ENCODE measurements around the gene DCT.
"Not testable (repeated sequence)": the region's sequence is repeated elsewhere in the genome, so short reads cannot be mapped to it uniquely, and the experiment has no call there.

DCT gene

DNA sequence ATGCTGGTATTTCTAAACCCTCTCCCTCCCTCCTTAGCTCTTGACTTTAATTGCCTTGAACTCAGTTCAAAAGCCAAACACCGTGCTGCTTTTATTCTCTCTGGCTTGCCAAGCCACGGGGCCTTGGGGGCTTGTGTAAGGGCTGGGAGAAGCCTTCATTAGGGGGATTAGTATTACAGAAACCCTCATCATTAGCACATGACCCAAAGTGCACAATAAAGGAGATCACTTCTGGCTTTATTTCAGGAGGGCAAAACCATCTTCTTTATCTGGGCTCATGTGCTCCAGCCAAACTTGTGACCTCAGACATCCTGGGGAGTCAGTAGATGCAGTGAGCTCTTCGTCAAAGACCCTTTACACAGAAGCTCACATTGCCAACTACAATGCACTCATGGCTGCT is at the start of gene DCT:
TSS of gene DCT (minus strand) at position 67 of the 400 bp plus-strand sequence. CDS start 427 bp downstream, outside the sequence.
- Histone ChIP-seq H3K4me3 (ENCODE audit: low read length in 2 of 2) (no peak within 1 kb of the TSS), H3K27ac (ENCODE audit: low read depth in 2 of 2, low read length in 2 of 2) (no peak within 1 kb of the TSS), H3K9ac (ENCODE audit: low read depth in 1 of 2, low read length in 2 of 2) (no peak within 1 kb of the TSS), H3K27me3 (ENCODE audit: control insufficient read depth in 2 of 2, insufficient read depth in 2 of 2, low read length in 2 of 2) (no peaks in the 10 kb centered on the region), H3K4me1 (ENCODE audit: control insufficient read depth in 2 of 2, insufficient read depth in 2 of 2, low read length in 2 of 2) (no peaks in the 10 kb centered on the region), H3K9me3 (ENCODE audit: control insufficient read depth in 2 of 2, low read length in 2 of 2) (no peaks in the 10 kb centered on the region), H3K36me3 (ENCODE audit: control insufficient read depth in 2 of 2, insufficient read depth in 2 of 2, low read length in 2 of 2) (no peaks in the 10 kb centered on the region)

GRCh38 chr13:94526956-94527355 is 47.5 kb upstream of the DCT start:
- not testable (repeated sequence) for H3K9me3 ChIP-seq (ENCODE audit: control insufficient read depth in 2 of 2, low read length in 2 of 2); H3K36me3 ChIP-seq (ENCODE audit: control insufficient read depth in 2 of 2, insufficient read depth in 2 of 2, low read length in 2 of 2); H3K27me3 ChIP-seq (ENCODE audit: control insufficient read depth in 2 of 2, insufficient read depth in 2 of 2, low read length in 2 of 2); H3K27ac ChIP-seq (ENCODE audit: low read depth in 2 of 2, low read length in 2 of 2); H3K4me1 ChIP-seq (ENCODE audit: control insufficient read depth in 2 of 2, insufficient read depth in 2 of 2, low read length in 2 of 2); H3K9ac ChIP-seq (ENCODE audit: low read depth in 1 of 2, low read length in 2 of 2); H3K4me3 ChIP-seq (ENCODE audit: low read length in 2 of 2)

GRCh38 chr13:94525781-94526180 is 46.3 kb upstream of the DCT start:
- H3K27ac ChIP-seq (ENCODE audit: low read depth in 2 of 2, low read length in 2 of 2), result no peak overlapping the region
- no peaks in the 10 kb centered on the region for H3K36me3 ChIP-seq (ENCODE audit: control insufficient read depth in 2 of 2, insufficient read depth in 2 of 2, low read length in 2 of 2)
- H3K4me1 ChIP-seq (ENCODE audit: control insufficient read depth in 2 of 2, insufficient read depth in 2 of 2, low read length in 2 of 2), result no peaks in the 10 kb centered on the region
- H3K9ac ChIP-seq (ENCODE audit: low read depth in 1 of 2, low read length in 2 of 2), result no peak overlapping the region
- no peaks in the 10 kb centered on the region for H3K27me3 ChIP-seq (ENCODE audit: control insufficient read depth in 2 of 2, insufficient read depth in 2 of 2, low read length in 2 of 2)
- no peaks in the 10 kb centered on the region for H3K9me3 ChIP-seq (ENCODE audit: control insufficient read depth in 2 of 2, low read length in 2 of 2)
- no peak overlapping the region for H3K4me3 ChIP-seq (ENCODE audit: low read length in 2 of 2)

DNA sequence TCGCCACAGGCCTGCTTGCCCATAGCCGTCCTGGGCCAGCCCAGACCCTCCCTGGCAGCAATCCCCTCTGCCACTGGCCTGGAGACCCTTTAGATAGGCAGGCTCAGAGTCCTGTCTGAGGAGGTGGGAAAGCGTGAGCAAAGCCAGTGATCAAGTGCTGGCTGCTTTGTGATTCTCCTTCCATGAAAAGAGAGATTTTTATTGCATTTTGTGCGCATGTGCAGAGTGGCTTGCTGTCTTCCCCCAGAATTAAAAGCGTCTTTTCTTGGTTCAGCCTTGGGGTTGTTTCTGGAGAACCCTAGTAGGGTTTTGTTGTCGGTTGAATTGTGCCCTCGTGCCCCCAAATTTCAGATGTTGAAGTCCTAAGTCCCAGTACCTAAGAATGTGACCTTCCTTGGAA is 44.9 kb upstream of the DCT start:
- H3K9ac ChIP-seq (ENCODE audit: low read depth in 1 of 2, low read length in 2 of 2), result no peak overlapping the region
- H3K4me1 ChIP-seq (ENCODE audit: control insufficient read depth in 2 of 2, insufficient read depth in 2 of 2, low read length in 2 of 2), result no peaks in the 10 kb centered on the region
- H3K4me3 ChIP-seq (ENCODE audit: low read length in 2 of 2), result no peak overlapping the region

DNA sequence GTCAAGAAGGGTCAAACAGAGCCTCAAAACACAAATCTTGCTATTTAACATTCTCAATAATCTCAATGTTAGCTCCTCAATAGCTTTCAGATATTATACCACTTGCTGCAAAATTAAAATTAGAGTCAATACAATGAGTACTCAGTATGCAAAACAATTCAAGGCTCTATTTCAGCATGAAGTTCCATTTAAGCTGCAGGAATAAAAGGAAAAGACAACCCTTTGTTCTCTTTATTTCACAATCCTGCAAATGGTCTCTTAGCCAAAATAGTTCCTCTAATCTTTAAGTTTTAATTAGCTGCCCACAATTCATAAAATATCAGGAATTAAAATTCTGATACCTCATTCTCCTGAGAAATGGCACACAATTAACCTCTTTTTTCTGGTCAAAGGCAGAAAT is 40.5 kb upstream of the DCT start:
- Histone ChIP-seq H3K4me1 (ENCODE audit: control insufficient read depth in 2 of 2, insufficient read depth in 2 of 2, low read length in 2 of 2) (no peaks in the 10 kb centered on the region), H3K4me3 (ENCODE audit: low read length in 2 of 2) (no peak overlapping the region), H3K27ac (ENCODE audit: low read depth in 2 of 2, low read length in 2 of 2) (no peak overlapping the region), H3K9ac (ENCODE audit: low read depth in 1 of 2, low read length in 2 of 2) (no peak overlapping the region), H3K9me3 (ENCODE audit: control insufficient read depth in 2 of 2, low read length in 2 of 2) (no peaks in the 10 kb centered on the region), H3K36me3 (ENCODE audit: control insufficient read depth in 2 of 2, insufficient read depth in 2 of 2, low read length in 2 of 2) (no peaks in the 10 kb centered on the region), H3K27me3 (ENCODE audit: control insufficient read depth in 2 of 2, insufficient read depth in 2 of 2, low read length in 2 of 2) (no peaks in the 10 kb centered on the region)

More for the DNA sequence above, 44.9 kb upstream of the DCT start:
- H3K27me3 ChIP-seq (ENCODE audit: control insufficient read depth in 2 of 2, insufficient read depth in 2 of 2, low read length in 2 of 2), result no peaks in the 10 kb centered on the region
- no peaks in the 10 kb centered on the region for H3K36me3 ChIP-seq (ENCODE audit: control insufficient read depth in 2 of 2, insufficient read depth in 2 of 2, low read length in 2 of 2)
- H3K9me3 ChIP-seq (ENCODE audit: control insufficient read depth in 2 of 2, low read length in 2 of 2), result no peaks in the 10 kb centered on the region
- no peak overlapping the region for H3K27ac ChIP-seq (ENCODE audit: low read depth in 2 of 2, low read length in 2 of 2)

- H3K27ac ChIP-seq (ENCODE audit: low read depth in 2 of 2, low read length in 2 of 2), result no peak overlapping the region
- H3K9ac ChIP-seq (ENCODE audit: low read depth in 1 of 2, low read length in 2 of 2), result no peak overlapping the region
- H3K9me3 ChIP-seq (ENCODE audit: control insufficient read depth in 2 of 2, low read length in 2 of 2), result no peaks in the 10 kb centered on the region
- no peak overlapping the region for H3K4me3 ChIP-seq (ENCODE audit: low read length in 2 of 2)
- H3K4me1 ChIP-seq (ENCODE audit: control insufficient read depth in 2 of 2, insufficient read depth in 2 of 2, low read length in 2 of 2), result no peaks in the 10 kb centered on the region
- no peaks in the 10 kb centered on the region for H3K27me3 ChIP-seq (ENCODE audit: control insufficient read depth in 2 of 2, insufficient read depth in 2 of 2, low read length in 2 of 2)
- H3K36me3 ChIP-seq (ENCODE audit: control insufficient read depth in 2 of 2, insufficient read depth in 2 of 2, low read length in 2 of 2), result no peaks in the 10 kb centered on the region
These were observed 37.0 kb upstream of the DCT start for GRCh38 chr13:94516456-94516855.

DNA sequence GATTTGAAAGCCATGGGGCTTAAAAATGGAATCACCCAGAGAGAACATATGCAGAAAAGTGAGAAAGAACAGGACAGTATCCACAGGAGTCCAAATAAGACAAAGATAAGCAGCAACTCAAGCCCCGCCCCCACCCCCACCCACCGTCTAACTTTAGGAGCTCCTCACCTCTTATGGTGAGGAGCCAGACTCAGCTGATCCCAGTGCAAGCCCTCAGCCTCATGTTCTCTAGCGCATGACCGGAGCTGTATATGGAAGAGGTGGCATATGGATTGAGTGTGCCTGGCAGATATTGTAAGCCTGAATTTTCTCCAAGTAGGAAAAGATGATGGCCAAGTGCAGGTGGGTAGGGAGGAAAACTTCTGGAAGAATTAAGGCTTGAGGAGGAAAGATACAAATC is 36.4 kb upstream of the DCT start:
- Histone ChIP-seq H3K36me3 (ENCODE audit: control insufficient read depth in 2 of 2, insufficient read depth in 2 of 2, low read length in 2 of 2) (no peaks in the 10 kb centered on the region), H3K27ac (ENCODE audit: low read depth in 2 of 2, low read length in 2 of 2) (no peak overlapping the region), H3K9me3 (ENCODE audit: control insufficient read depth in 2 of 2, low read length in 2 of 2) (no peaks in the 10 kb centered on the region), H3K27me3 (ENCODE audit: control insufficient read depth in 2 of 2, insufficient read depth in 2 of 2, low read length in 2 of 2) (no peaks in the 10 kb centered on the region), H3K4me3 (ENCODE audit: low read length in 2 of 2) (no peak overlapping the region), H3K9ac (ENCODE audit: low read depth in 1 of 2, low read length in 2 of 2) (no peak overlapping the region), H3K4me1 (ENCODE audit: control insufficient read depth in 2 of 2, insufficient read depth in 2 of 2, low read length in 2 of 2) (no peaks in the 10 kb centered on the region)

DNA sequence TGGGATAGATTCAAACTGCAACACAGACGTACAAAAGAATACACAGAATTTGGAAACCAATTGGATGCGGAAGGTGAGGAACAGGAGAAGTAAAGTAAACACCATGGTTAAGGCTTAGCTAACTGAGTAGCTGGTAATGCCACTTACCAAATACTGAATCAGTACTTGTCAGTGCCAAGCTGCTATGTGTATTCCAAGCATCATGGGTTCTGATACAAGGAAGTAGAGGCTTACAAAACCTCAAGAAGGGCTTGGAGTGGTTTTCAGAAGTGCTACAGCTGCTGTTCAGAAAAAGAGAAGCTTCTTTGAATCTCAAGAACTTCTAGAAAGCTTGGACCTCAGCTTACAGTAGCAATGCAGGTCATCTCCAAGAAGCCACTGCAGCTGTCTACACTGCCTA is 35.9 kb upstream of the DCT start:
- Histone ChIP-seq H3K4me1 (ENCODE audit: control insufficient read depth in 2 of 2, insufficient read depth in 2 of 2, low read length in 2 of 2) (no peaks in the 10 kb centered on the region), H3K9me3 (ENCODE audit: control insufficient read depth in 2 of 2, low read length in 2 of 2) (no peaks in the 10 kb centered on the region), H3K9ac (ENCODE audit: low read depth in 1 of 2, low read length in 2 of 2) (no peak overlapping the region), H3K27me3 (ENCODE audit: control insufficient read depth in 2 of 2, insufficient read depth in 2 of 2, low read length in 2 of 2) (no peaks in the 10 kb centered on the region), H3K27ac (ENCODE audit: low read depth in 2 of 2, low read length in 2 of 2) (no peak overlapping the region), H3K4me3 (ENCODE audit: low read length in 2 of 2) (no peak overlapping the region), H3K36me3 (ENCODE audit: control insufficient read depth in 2 of 2, insufficient read depth in 2 of 2, low read length in 2 of 2) (no peaks in the 10 kb centered on the region)

GRCh38 chr13:94513026-94513425 is 33.5 kb upstream of the DCT start:
- no peaks in the 10 kb centered on the region for H3K4me1 ChIP-seq (ENCODE audit: control insufficient read depth in 2 of 2, insufficient read depth in 2 of 2, low read length in 2 of 2)
- no peaks in the 10 kb centered on the region for H3K27me3 ChIP-seq (ENCODE audit: control insufficient read depth in 2 of 2, insufficient read depth in 2 of 2, low read length in 2 of 2)
- no peak overlapping the region for H3K27ac ChIP-seq (ENCODE audit: low read depth in 2 of 2, low read length in 2 of 2)
- no peaks in the 10 kb centered on the region for H3K36me3 ChIP-seq (ENCODE audit: control insufficient read depth in 2 of 2, insufficient read depth in 2 of 2, low read length in 2 of 2)
- no peaks in the 10 kb centered on the region for H3K9me3 ChIP-seq (ENCODE audit: control insufficient read depth in 2 of 2, low read length in 2 of 2)
- no peak overlapping the region for H3K9ac ChIP-seq (ENCODE audit: low read depth in 1 of 2, low read length in 2 of 2)
- no peak overlapping the region for H3K4me3 ChIP-seq (ENCODE audit: low read length in 2 of 2)

- H3K27me3 ChIP-seq (ENCODE audit: control insufficient read depth in 2 of 2, insufficient read depth in 2 of 2, low read length in 2 of 2), result no peaks in the 10 kb centered on the region
- H3K9me3 ChIP-seq (ENCODE audit: control insufficient read depth in 2 of 2, low read length in 2 of 2), result no peaks in the 10 kb centered on the region
- H3K9ac ChIP-seq (ENCODE audit: low read depth in 1 of 2, low read length in 2 of 2), result no peak overlapping the region
- H3K27ac ChIP-seq (ENCODE audit: low read depth in 2 of 2, low read length in 2 of 2), result no peak overlapping the region
- H3K4me3 ChIP-seq (ENCODE audit: low read length in 2 of 2), result no peak overlapping the region
- no peaks in the 10 kb centered on the region for H3K36me3 ChIP-seq (ENCODE audit: control insufficient read depth in 2 of 2, insufficient read depth in 2 of 2, low read length in 2 of 2)
- no peaks in the 10 kb centered on the region for H3K4me1 ChIP-seq (ENCODE audit: control insufficient read depth in 2 of 2, insufficient read depth in 2 of 2, low read length in 2 of 2)
These were observed 26.2 kb upstream of the DCT start for GRCh38 chr13:94505730-94506129.

DNA sequence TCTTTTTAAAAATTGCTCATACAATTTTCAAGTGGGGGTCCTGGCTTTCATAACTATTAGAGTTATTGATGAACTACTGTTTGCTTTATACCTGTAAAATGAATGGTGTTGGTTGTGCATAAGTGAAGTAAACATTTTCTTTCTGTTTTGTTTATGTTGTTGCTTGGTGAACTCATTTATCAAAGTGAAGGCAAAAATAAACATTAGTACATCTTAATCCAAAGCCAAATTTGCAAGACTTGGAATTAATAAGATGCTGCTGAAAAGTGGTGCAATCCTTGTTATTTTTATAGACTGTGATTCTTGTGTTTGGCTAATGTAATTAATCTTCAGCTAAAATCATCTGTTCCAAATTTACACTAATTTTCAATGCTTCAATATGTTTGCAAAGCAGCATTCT is 24.4 kb upstream of the DCT start:
- no peaks in the 10 kb centered on the region for H3K36me3 ChIP-seq (ENCODE audit: control insufficient read depth in 2 of 2, insufficient read depth in 2 of 2, low read length in 2 of 2)
- no peak overlapping the region for H3K4me3 ChIP-seq (ENCODE audit: low read length in 2 of 2)
- H3K27me3 ChIP-seq (ENCODE audit: control insufficient read depth in 2 of 2, insufficient read depth in 2 of 2, low read length in 2 of 2), result no peaks in the 10 kb centered on the region
- H3K9me3 ChIP-seq (ENCODE audit: control insufficient read depth in 2 of 2, low read length in 2 of 2), result no peaks in the 10 kb centered on the region
- peak overlapping the region in 1 of 2 donors; percentile 8 for H3K9ac ChIP-seq (ENCODE audit: low read depth in 1 of 2, low read length in 2 of 2)
- no peaks in the 10 kb centered on the region for H3K4me1 ChIP-seq (ENCODE audit: control insufficient read depth in 2 of 2, insufficient read depth in 2 of 2, low read length in 2 of 2)
- no peak overlapping the region for H3K27ac ChIP-seq (ENCODE audit: low read depth in 2 of 2, low read length in 2 of 2)

Data from mucosa of rectum (tissue), 2 donors.